NCI-H1048 (cell line): ENCODE data around the gene RALGAPA2.

Experiments
- DNase-seq: peaks from one replicate; lab custom pipeline; 2025; lab: John Stamatoyannopoulos, UW

Gene RALGAPA2

DNA sequence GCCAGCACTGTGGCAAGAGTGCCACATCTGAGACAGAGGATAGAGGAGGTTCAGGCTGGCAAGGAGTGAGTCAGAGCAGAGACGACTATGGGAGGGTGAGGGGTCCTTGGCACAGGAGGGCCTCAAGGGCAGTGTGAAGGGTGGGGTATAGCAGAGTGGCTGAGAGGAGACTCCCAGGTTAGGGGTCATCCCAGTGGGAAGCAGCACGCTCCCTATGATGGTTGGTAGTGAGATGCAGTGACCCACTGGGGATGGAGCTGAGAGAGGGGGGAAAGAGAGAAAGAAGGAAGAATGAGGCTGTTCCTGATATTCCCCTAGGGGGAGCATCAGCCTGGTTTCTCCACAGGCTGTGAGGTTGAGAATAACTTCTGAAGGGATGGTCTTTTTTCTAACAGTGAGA, 247.2 kb downstream of the RALGAPA2 start:
- no peak for DNase-seq

- DNase-seq: peak; percentile 72
These were observed 248.5 kb downstream of the RALGAPA2 start for GRCh38 chr20:20463933-20464374.

GRCh38 chr20:20462185-20462584, 250.3 kb downstream of the RALGAPA2 start:
- no peak for DNase-seq

DNA sequence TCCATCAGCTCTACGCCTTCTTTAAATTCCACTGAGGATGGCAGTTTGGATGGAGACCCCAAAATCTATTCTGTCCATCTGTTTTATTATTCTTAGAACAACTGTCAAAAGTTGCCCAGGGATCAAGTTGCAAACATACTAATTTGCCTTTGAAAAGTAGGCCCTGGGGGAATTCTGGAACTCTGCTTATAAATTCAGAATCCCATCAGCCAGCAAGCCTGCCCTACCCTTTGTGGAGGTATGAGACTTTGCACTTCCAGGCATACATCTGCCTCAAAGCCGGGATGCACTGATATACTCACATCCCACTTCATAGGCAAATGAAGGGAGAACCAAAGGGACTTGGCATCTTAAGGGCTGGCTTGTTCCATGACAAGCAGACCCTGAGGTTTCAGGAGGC, 250.9 kb downstream of the RALGAPA2 start:
- no peak for DNase-seq

DNA sequence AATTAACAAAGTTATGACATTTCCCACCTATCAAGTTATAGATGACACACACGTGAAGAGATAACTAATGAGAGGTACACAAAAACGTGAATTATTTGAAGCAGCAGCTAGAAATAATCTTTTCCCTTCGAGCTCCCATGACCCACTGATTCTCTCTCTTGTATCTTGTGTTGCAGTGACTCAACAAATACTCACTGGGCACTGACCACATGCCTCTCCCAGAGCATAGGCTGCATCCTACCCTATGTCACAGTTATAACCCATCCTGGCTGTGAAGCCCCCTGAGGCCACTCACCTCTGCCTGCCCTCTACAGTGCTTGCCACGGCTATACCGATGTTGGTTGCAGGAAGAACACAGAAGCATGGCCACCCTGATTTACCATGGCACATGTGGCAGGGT, 252.7 kb downstream of the RALGAPA2 start:
- DNase-seq: no peak

DNA sequence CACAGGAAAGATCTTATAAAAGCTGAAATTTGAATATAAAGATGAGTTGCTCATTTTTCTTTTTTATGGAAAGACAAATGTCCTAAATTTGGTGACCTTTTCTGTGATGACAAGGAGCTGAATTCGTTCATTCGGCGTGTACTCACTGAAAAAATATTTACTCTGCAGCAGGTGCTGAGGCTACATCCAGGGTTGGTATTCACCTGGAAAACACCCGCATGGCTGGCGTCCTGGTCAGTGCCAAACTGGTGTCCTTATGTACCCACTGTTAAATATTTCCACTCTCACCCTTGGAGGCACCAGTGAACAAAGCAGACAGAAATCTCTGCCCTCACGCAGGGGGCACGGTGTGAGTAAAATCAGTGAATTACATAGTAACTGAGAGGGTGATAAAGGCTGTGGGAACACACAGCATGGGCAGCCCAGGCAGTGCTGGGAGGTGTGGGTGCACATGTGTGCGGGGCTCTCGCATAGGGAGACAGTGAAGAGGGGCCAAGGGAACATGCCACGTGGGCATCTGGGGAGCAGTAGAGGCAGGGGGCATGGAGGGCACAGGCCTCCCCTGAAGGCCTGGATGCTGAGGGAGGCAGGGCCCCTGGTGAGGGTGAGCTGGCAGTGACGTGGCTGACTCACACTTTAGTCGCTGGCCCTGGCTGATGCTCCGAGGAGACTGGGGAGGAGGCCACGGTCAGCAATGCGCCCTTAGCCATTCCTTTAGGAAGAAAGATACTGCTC, 254.9 kb downstream of the RALGAPA2 start:
- no peak for DNase-seq

- no peak for DNase-seq
These were observed 255.7 kb downstream of the RALGAPA2 start for GRCh38 chr20:20456741-20457140.

DNA sequence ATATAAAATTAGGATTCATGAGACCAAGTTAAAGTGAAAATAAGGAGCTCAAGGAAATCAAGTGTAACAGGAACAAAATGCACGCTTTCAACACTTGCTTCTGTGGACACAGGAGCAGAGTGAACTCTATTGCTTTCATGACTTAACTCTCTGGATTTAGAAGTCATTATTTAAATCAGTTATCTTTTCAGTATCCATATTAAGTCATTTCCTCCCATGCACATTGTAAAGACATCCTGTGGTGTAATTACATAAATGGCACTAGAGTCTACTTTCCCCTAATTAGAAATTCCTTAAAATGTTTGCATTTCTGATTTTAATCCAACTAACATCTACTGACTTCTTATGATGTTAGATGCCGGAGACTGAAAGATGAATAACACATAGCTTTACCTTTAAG, 256.5 kb downstream of the RALGAPA2 start:
- DNase-seq: no peak

- DNase-seq: no peak
These were observed 257.4 kb downstream of the RALGAPA2 start for GRCh38 chr20:20454850-20455627.

DNA sequence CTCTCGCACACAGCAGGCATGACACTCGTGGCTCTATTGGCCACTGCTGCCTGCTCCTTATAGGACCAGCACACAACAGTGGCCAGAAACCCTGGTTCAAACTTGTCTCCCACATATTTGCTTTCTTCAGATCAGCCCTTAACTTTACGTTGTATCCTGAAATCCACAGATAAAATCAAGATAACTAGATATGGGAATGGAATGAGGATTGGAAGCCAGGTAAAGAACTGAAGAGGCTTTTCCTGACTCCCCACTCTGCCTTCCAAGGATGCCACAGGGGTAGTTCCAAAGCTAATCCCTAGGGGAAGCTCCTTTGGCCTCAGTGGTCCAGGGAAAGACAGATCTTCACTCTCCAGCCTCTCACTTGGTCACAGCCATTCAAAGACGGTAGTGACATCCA, 258.1 kb downstream of the RALGAPA2 start:
- DNase-seq: no peak

GRCh38 chr20:20452254-20452676, 260.2 kb downstream of the RALGAPA2 start:
- peak; percentile 42 for DNase-seq

GRCh38 chr20:20450521-20450920, 261.9 kb downstream of the RALGAPA2 start:
- no peak for DNase-seq

- DNase-seq: no peak
These were observed 263.6 kb downstream of the RALGAPA2 start for GRCh38 chr20:20448881-20449280.

- no peak for DNase-seq
These were observed 265.2 kb downstream of the RALGAPA2 start for GRCh38 chr20:20447196-20447595.

- DNase-seq: no peak
These were observed 265.9 kb downstream of the RALGAPA2 start for GRCh38 chr20:20446425-20447015.

- no peak for DNase-seq
These were observed 266.4 kb downstream of the RALGAPA2 start for GRCh38 chr20:20446001-20446400.

DNA sequence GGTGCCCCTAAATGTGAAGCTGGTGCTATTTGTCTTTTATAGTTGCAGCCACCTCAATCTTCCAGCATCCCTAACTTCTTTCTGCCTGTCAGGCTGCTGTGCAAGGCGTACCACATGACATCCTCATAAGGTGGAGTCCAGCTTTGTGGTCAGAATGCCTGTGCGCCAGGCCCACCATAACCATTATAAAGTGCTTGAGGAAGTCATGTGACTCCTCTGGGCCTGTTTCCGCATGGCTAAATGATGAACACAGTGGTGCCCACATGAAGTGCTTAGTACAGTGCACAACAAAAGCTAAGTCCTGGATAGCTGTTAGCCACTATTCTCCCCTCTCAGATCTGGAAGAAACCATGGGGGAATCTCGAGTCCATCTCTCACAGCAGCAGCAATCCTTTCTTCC, 268.9 kb downstream of the RALGAPA2 start:
- DNase-seq: no peak

- DNase-seq: no peak
These were observed 270.0 kb downstream of the RALGAPA2 start for GRCh38 chr20:20442466-20442865.

- no peak for DNase-seq
These were observed 271.4 kb downstream of the RALGAPA2 start for GRCh38 chr20:20440886-20441658.

- no peak for DNase-seq
These were observed 272.0 kb downstream of the RALGAPA2 start for GRCh38 chr20:20440481-20440880.

DNA sequence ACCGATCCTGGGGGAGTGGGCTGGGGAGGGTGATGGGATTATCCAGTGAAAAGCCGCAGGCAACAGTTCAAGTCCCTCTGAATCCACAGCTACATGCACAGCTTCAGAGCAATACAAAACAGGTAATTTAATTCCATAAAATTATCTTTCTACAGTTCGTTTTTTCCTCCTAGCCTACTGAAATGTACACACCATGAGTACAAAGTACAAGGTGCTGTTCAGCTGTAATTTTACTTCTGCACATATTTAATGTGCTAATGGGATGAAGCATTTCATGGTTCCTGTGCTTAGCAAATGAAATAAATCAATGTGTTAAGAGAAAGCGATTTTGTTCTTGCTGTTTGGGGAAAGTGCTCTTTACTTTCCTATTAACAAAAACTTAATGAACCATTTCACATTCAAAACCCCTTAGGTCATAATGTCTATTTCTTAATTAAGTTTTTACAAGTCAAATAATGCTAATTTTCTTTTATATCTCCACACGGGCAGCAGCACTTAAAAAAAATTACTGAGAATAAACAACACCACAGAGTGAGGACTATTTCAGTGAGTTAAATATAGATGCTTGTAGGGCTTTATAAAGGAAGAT, 272.7 kb downstream of the RALGAPA2 start:
- no peak for DNase-seq

DNA sequence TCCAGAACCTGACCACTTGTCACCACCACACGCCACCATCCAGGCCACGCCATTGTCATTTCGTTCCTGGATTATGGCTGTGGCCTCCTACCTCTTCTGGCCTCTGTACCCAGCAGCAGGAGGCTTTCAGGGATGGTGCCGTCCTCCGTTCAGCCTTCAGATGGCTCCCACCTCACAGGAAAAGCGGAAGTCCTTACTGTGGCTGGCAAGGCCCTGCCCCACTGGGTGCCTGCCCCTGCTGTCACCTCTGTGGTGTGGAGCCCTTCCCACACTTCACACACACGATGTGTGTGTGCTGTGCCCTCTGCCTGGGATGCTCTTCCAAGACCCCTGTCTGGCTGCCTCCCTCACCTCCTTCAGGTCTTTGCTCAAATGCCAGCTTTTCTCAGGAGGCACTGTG, 275.1 kb downstream of the RALGAPA2 start:
- DNase-seq: no peak
